Fibroblast of lung (primary cell): ENCODE data around the gene TTYH2. TPM values are rescaled to one million over a fixed set of nuclear protein-coding genes. Genes with fewer than 3 reads are reported as not detected.

ENCODE experiments used
- DNase-seq, 2 donors: peaks; one replicate each; pipeline versions ENCODE4 v3.0.0 to v3.0.0-alpha.2; 2010; ENCODE audit warnings: low read depth in 2 of 2
- H2AFZ ChIP-seq: 2 replicates; pipeline ENCODE4 v1.5.1; 2012; ENCODE audit warnings: low read length, control low read depth, inconsistent platforms
- H3K27ac ChIP-seq: 2 replicates; pipeline ENCODE4 v1.5.1; 2011; ENCODE audit warnings: low read length, control low read depth; ENCODE audit not compliant: insufficient read depth
- H3K27me3 ChIP-seq: 2 replicates; pipeline ENCODE4 v1.5.1; 2011; ENCODE audit warnings: mild to moderate bottlenecking, low read length; ENCODE audit not compliant: control insufficient read depth, insufficient read depth
- H3K36me3 ChIP-seq: 2 replicates; pipeline ENCODE4 v1.5.1; 2011; ENCODE audit warnings: low read length; ENCODE audit not compliant: control insufficient read depth, insufficient read depth
- H3K4me1 ChIP-seq: 2 replicates; pipeline ENCODE4 v1.5.1; 2011; ENCODE audit warnings: low read length; ENCODE audit not compliant: control insufficient read depth, insufficient read depth; ENCODE audit errors: extremely low read depth
- H3K4me2 ChIP-seq: 2 replicates; pipeline ENCODE4 v1.5.1; 2011; ENCODE audit warnings: low read length, control low read depth; ENCODE audit not compliant: insufficient read depth; ENCODE audit errors: extremely low read depth
- H3K4me3 ChIP-seq, 4 experiments: fragments of 200-600 bp in 1 of 4; sonication (generic) in 1 of 4; replicated peaks in 1 of 4; 2 replicates each; pipeline ENCODE4 v1.5.1; 2011 to 2016; ENCODE audit warnings: low read length in 4 of 4, low read depth in 3 of 4, mild to moderate bottlenecking in 3 of 4, control low read depth in 2 of 4, inconsistent platforms in 1 of 4, mixed read lengths in 1 of 4; ENCODE audit not compliant: insufficient read depth in 1 of 4; ENCODE audit errors: control extremely low read depth in 1 of 4
- H3K79me2 ChIP-seq: 2 replicates; pipeline ENCODE4 v1.5.1; 2012; ENCODE audit warnings: mild to moderate bottlenecking, low read length, inconsistent platforms; ENCODE audit not compliant: control insufficient read depth, insufficient read depth
- H3K9ac ChIP-seq: 2 replicates; pipeline ENCODE4 v1.5.1; 2011; ENCODE audit warnings: mild to moderate bottlenecking, low read length, control low read depth; ENCODE audit not compliant: insufficient read depth
- H3K9me3 ChIP-seq: 2 replicates; pipeline ENCODE4 v1.5.1; 2012; ENCODE audit warnings: low read depth, low read length; ENCODE audit not compliant: control insufficient read depth, insufficient read depth
- H4K20me1 ChIP-seq: 2 replicates; pipeline ENCODE4 v1.5.1; 2011; ENCODE audit warnings: low read length; ENCODE audit not compliant: control insufficient read depth, insufficient read depth; ENCODE audit errors: extremely low read depth
- EZH2 ChIP-seq: IDR thresholded peaks from 2 replicates; pipeline ENCODE4 v1.5.1; 2012; ENCODE audit warnings: low read length, control low read depth, mild to moderate bottlenecking; ENCODE audit errors: missing control alignments
- polyA plus RNA-seq, 2 donors: library from polyadenylated mRNA; depleted of rRNA in 1 of 2; stranded (reverse) in 1 of 2; unstranded in 1 of 2; fragments of >200 nt; gene quantifications; 2 replicates each; pipeline ENCODE4 v1.2.1, GENCODE V29; 2011 to 2012; ENCODE audit warnings: missing spikeins in 1 of 2
- total RNA-seq: library from RNA; depleted of rRNA; stranded (reverse); fragments of >200 nt; gene quantifications from 2 replicates; pipeline ENCODE4 v1.2.1, GENCODE V29; 2014
- TF ChIP-seq, protein P1 (sequence below), 2 donors: IDR thresholded peaks in 1 of 2; conservative IDR thresholded peaks in 1 of 2; 1 replicate in 1 of 2; 2 replicates in 1 of 2; pipeline ENCODE4 v1.5.1; 2011 to 2012; ENCODE audit warnings: low read length in 2 of 2, control low read depth in 1 of 2, inconsistent platforms in 1 of 2, low read depth in 1 of 2, mild to moderate bottlenecking in 1 of 2

The TTYH2 gene
- total and polyA plus RNA-seq, 2 donors (not counting 1 experiment from before 2014, with no cell fraction given) = 0.99 to 1.2 TPM

DNA sequence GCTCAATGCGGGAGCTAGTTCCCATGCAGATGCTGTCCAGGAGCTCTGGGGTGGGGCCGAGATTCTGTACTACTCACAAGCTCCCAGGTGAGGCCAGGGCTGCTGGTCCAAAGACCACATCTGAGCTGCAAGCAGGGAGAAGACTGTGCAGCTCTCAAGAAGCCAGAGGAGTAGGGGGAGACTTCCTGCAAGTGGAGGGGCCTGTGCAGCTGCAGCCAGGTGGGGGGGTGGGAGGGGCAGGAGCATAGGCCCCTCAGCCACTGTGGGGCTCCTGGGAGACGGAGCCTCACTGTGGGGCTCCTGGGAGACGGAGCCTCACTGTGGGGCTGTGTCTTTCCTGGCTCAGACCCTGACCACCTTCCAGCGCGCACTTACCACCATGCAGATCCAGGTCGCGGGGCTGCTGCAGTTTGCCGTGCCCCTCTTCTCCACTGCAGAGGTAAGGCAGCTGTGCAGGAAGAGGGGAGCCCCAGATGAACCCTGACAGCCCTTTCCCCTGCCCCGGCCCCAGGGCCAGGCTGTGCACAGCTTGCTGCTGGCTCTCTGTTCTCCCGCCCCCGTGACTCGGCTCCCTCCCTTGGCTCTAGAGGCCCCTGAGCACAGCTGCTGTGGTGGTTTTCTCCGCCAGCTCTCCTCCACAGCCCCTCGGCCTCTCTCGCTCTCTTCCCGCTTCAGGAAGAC, 36.4 kb downstream of the TTYH2 start:
- Histone ChIP-seq H4K20me1 (no peaks in the 10 kb centered on the region), H3K36me3 (no peaks in the 10 kb centered on the region), H3K9me3 (no peaks in the 10 kb centered on the region), H3K79me2 (no peaks in the 10 kb centered on the region), H3K27ac (no peak overlapping the region), H2AFZ (no peak overlapping the region), H3K27me3 (no peaks in the 10 kb centered on the region), H3K4me3 (no peak overlapping the region), H3K4me2 (no peak overlapping the region), H3K4me1 (no peaks in the 10 kb centered on the region), H3K9ac (no peak overlapping the region)
- no peak for DNase-seq
- TF ChIP-seq EZH2 = no peak
- TF ChIP-seq, protein P1, sequence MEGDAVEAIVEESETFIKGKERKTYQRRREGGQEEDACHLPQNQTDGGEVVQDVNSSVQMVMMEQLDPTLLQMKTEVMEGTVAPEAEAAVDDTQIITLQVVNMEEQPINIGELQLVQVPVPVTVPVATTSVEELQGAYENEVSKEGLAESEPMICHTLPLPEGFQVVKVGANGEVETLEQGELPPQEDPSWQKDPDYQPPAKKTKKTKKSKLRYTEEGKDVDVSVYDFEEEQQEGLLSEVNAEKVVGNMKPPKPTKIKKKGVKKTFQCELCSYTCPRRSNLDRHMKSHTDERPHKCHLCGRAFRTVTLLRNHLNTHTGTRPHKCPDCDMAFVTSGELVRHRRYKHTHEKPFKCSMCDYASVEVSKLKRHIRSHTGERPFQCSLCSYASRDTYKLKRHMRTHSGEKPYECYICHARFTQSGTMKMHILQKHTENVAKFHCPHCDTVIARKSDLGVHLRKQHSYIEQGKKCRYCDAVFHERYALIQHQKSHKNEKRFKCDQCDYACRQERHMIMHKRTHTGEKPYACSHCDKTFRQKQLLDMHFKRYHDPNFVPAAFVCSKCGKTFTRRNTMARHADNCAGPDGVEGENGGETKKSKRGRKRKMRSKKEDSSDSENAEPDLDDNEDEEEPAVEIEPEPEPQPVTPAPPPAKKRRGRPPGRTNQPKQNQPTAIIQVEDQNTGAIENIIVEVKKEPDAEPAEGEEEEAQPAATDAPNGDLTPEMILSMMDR (conservative IDR thresholded peaks at IDR 0.05 in 1 of 2, IDR thresholded peaks at IDR 0.05 in 1 of 2; ENCODE audit: low read depth in 1 of 2, low read length in 2 of 2) = no peak

DNA sequence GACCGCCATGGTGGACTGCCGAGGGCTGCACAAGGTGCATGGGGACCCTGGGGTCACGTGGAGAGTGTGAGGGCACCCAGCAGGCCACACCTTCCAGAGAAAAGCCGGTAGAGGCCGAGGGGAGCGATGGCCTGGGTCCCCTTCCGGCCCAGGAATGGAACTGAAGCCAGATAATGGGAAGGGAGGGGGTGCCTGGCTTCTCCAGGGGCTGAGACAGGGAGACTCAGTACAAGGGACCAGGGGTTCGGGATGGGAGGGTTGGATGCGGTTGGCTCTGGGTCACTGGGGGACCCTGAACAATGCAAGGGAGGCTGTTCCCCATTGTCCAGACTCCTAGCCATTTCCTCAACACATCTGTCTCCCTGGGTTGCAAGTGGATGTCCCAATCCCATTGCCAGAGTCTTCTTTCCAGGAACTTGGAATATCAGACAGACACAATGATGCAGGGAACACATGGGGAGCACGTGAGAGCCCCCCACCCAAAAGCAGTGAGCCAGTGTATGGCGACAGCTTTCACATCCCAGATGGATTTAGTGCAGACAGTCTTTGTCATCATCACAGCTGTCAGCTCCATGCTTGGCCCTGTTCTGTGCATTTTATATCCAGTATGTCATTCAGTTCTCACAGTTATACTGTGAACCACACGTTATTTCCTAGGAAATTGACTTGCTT, 37.1 kb downstream of the TTYH2 start:
- Histone ChIP-seq H2AFZ (no peak overlapping the region), H3K4me1 (no peaks in the 10 kb centered on the region), H3K36me3 (no peaks in the 10 kb centered on the region), H4K20me1 (no peaks in the 10 kb centered on the region), H3K27ac (no peak overlapping the region), H3K4me3 (no peak overlapping the region), H3K4me2 (no peak overlapping the region), H3K9ac (no peak overlapping the region), H3K9me3 (no peaks in the 10 kb centered on the region), H3K27me3 (no peaks in the 10 kb centered on the region), H3K79me2 (no peaks in the 10 kb centered on the region)
- no peak for TF ChIP-seq EZH2
- TF ChIP-seq, protein P1 (conservative IDR thresholded peaks at IDR 0.05 in 1 of 2, IDR thresholded peaks at IDR 0.05 in 1 of 2; ENCODE audit: low read depth in 1 of 2, low read length in 2 of 2) = no peak
- DNase-seq = no peak

DNA sequence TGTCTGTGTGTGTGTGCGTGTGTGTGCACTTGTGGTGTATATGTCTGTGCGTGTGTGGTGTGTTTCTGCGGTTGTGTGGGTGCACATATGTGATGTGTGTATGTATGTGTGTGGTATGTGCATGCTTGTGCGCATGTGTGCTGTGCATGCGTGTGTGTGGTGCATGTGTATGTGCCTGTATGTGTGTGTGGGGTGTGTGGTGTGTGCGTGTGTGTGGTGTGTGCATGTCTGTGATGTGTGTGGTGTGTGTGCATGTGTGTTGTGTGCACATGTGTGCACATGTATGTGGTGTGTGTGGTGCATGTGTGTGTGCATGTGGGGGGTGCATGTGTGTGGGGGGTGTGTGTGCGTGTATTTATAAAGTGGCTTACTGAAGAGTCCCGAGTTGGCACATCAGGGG, 37.7 kb downstream of the TTYH2 start:
- Histone ChIP-seq H3K36me3 (no peaks in the 10 kb centered on the region), H3K9ac (no peak overlapping the region), H3K4me2 (no peak overlapping the region), H3K4me3 (no peak overlapping the region), H3K4me1 (no peaks in the 10 kb centered on the region), H3K27me3 (no peaks in the 10 kb centered on the region), H3K79me2 (no peaks in the 10 kb centered on the region), H4K20me1 (no peaks in the 10 kb centered on the region), H3K27ac (no peak overlapping the region), H2AFZ (no peak overlapping the region), H3K9me3 (no peaks in the 10 kb centered on the region)
- DNase-seq = no peak
- no peak for TF ChIP-seq EZH2
- TF ChIP-seq, protein P1 (conservative IDR thresholded peaks at IDR 0.05 in 1 of 2, IDR thresholded peaks at IDR 0.05 in 1 of 2; ENCODE audit: low read depth in 1 of 2, low read length in 2 of 2) = no peak
